ENCODE data around the gene PRMT1. TPM values are rescaled to one million over a fixed set of nuclear protein-coding genes. Genes with fewer than 3 reads are reported as not detected.
A peak's percentile ranks its signal among the peaks of the same experiment; 100 is the strongest.

PRMT1 gene
- total RNA-seq, 6 experiments from 2014 or later: 25.3 to 63.2 (median 39.9) TPM

DNA sequence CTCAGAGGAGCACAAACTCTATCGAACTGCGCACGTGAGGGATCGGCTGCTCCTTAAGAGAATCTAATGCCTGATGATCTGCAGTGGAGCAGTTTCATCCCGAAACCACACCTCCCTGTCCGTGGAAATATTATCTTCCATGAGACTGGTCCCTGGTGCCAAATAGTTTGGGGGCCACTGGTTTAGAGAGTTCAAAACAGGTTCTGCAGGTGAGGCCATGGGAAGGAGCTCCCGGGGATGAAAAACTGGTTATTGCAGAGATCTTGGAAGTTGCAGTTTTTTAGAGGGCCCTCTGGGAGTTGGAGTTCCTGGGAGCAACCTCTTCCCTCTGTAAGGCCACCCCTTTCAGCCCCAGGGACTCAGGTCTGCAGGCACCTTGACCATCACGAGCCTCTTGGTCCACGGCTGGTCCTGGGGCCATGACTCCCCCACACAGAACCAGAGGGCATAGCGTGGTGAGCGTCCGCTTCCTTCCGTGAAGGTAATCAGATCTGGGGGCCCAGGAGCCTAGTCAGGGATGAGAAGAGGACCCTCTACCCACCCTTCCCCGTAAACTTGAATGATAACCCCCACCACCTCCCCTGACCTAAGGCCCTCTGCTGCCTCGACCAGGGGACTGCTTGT lies 16.6 kb upstream of the PRMT1 start:
- ATAC-seq (no peak), DNase-seq (no peak)
- WGBS (ENCODE audit: insufficient coverage, low coverage, low lambda C conversion rate, missing lambda C conversion rate): 90% methylated on average over 2 of the region's 15 CpGs
- H3K4me3 ChIP-seq: no peak overlapping the region
- no peaks in the 10 kb centered on the region for H3K9me3 ChIP-seq
- no peak overlapping the region for H3K27ac ChIP-seq
- intact Hi-C loops (cut with DNase I): loop anchor here in 1 of 2 donors (10.0 kb wide), 1 partner anchor 66 kb away; the partner anchor contains the start of gene PRR12
- peaks cover 0 to 10% (median 3%) of the 10 kb centered on the region in 4 donors for H3K4me1 ChIP-seq
- no peaks in the 10 kb centered on the region for H3K27me3 ChIP-seq
- no peak for TF ChIP-seq POLR2A (IDR thresholded peaks at IDR 0.05)
- TF ChIP-seq, protein P1, sequence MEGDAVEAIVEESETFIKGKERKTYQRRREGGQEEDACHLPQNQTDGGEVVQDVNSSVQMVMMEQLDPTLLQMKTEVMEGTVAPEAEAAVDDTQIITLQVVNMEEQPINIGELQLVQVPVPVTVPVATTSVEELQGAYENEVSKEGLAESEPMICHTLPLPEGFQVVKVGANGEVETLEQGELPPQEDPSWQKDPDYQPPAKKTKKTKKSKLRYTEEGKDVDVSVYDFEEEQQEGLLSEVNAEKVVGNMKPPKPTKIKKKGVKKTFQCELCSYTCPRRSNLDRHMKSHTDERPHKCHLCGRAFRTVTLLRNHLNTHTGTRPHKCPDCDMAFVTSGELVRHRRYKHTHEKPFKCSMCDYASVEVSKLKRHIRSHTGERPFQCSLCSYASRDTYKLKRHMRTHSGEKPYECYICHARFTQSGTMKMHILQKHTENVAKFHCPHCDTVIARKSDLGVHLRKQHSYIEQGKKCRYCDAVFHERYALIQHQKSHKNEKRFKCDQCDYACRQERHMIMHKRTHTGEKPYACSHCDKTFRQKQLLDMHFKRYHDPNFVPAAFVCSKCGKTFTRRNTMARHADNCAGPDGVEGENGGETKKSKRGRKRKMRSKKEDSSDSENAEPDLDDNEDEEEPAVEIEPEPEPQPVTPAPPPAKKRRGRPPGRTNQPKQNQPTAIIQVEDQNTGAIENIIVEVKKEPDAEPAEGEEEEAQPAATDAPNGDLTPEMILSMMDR (IDR thresholded peaks at IDR 0.05): no peak
- H3K36me3 ChIP-seq: peaks cover 0 to 54% (median 11%) of the 10 kb centered on the region in 4 donors

DNA sequence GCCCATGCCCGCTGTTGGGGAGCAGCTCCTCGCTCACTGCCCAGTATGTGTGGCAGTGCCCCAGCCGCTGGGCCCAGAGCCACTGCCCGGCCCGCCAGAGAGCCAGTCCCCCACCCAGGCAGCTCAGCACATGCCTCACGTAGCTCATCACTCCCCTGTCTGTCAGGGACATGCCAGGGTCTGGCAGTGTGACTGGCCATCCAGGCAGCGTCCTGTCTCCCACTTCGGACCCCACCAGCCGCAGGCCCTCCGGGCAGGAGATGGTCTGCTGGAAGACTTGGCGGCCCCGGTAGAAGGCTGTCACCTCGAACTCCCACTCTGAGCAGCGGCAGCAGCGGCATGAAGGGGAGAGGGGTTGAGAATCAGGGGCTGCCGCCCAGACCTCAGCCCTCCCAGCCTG lies 15.1 kb upstream of the PRMT1 start:
- ATAC-seq: no peak
- Histone ChIP-seq H3K27me3 (no peaks in the 10 kb centered on the region), H3K36me3 (peaks cover 0 to 41% (median 11%) of the 10 kb centered on the region in 4 donors), H3K27ac (no peak overlapping the region), H3K9me3 (no peaks in the 10 kb centered on the region), H3K4me1 (peaks cover 0 to 14% (median 5%) of the 10 kb centered on the region in 4 donors), H3K4me3 (no peak overlapping the region)
- intact Hi-C loops (cut with DNase I): loop anchor here in 1 of 2 donors (10.0 kb wide), 1 partner anchor 67 kb away; the partner anchor contains the start of gene PRR12
- DNase-seq: no peak
- TF ChIP-seq, protein P1 (IDR thresholded peaks at IDR 0.05): no peak
- TF ChIP-seq POLR2A (IDR thresholded peaks at IDR 0.05): no peak
- 80% methylated on average over 1 of the region's 16 CpGs for WGBS (ENCODE audit: insufficient coverage, low coverage, low lambda C conversion rate, missing lambda C conversion rate)

DNA sequence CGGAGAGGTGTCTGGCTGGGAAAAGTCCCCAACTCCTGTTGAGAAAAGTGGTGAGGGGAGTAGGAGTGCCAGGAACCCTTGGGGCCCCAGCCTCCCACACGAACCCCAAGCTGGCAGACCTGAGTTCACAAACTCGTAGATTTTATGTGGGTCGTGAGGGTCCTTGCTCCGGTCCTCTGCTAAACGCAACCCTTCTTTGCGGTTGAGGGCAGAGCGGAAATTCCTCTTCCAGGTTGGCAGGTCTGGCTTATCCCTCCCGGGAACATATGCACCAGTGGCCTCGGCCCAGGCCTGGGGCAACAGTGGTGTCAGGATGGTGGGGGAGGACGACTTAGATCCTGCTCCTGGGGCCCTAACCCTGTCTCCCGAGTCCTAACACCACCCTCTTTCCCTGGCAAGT lies 13.8 kb upstream of the PRMT1 start:
- TF ChIP-seq, protein P1 (IDR thresholded peaks at IDR 0.05): no peak
- TF ChIP-seq POLR2A (IDR thresholded peaks at IDR 0.05): no peak
- H3K4me3 ChIP-seq: no peak overlapping the region
- DNase-seq: no peak
- no peaks in the 10 kb centered on the region for H3K27me3 ChIP-seq
- H3K36me3 ChIP-seq: peaks cover 0 to 31% (median 7%) of the 10 kb centered on the region in 4 donors
- intact Hi-C loops (cut with DNase I): loop anchor here in 1 of 2 donors (10.0 kb wide), 1 partner anchor 68 kb away; the partner anchor contains the start of gene PRR12
- H3K9me3 ChIP-seq: no peaks in the 10 kb centered on the region
- 86% methylated on average over 5 of the region's 12 CpGs for WGBS (ENCODE audit: insufficient coverage, low coverage, low lambda C conversion rate, missing lambda C conversion rate)
- no peak overlapping the region for H3K27ac ChIP-seq
- no peak for ATAC-seq
- peaks cover 0 to 14% (median 5%) of the 10 kb centered on the region in 4 donors for H3K4me1 ChIP-seq

DNA sequence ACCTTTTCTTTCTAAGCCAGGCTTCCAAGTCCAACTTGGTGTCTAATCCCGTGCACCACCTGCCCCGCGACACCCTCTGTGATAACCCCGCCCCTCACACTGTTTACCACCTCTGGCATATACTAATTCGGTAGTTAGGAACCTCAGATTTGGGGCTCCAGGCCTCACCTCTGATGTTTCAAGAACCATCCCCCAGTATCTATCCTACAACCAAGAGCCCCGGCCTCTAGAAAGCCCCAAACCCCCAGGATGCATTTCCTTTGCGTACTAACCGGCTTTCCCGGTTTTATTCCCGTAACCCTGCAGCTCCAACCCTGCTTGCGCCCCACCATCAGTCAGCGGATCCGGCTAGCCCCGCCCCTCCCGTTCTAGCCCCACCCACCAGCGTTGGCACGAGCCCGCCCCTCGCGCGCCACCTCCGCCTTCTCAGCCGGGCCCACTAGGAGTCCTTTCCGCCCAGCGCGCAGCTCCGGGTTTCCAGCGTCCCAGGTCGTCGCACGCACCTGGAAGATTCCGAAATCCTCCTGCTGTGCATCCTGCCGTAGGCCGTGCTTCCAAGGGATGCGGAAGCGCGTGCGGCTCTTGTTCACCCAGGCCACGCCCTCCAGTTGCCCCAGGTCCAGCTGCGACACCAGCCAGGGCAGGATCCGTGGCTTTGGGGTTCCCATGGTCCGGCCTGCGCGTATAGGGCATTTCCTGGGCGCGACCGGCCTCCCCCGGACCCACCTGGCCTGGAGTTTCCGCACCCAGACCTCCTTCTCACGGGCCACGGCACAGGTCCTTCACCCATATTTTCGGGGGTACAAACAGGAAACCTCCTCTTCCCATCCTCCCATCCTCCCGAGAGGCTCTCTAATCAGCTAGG lies 12.7 kb upstream of the PRMT1 start:
- no peaks in the 10 kb centered on the region for H3K27me3 ChIP-seq
- under 1% methylated on average over 51 of the region's 53 CpGs for WGBS (ENCODE audit: insufficient coverage, low coverage, low lambda C conversion rate, missing lambda C conversion rate)
- peak; percentile 94 to 95 (median 95) for DNase-seq
- H3K4me1 ChIP-seq: peaks cover 0 to 14% (median 5%) of the 10 kb centered on the region in 4 donors
- H3K9me3 ChIP-seq: no peaks in the 10 kb centered on the region
- H3K36me3 ChIP-seq: peaks cover 0 to 24% (median 7%) of the 10 kb centered on the region in 4 donors
- peak; percentile 61 for TF ChIP-seq POLR2A (IDR thresholded peaks at IDR 0.05)
- TF ChIP-seq, protein P1 (IDR thresholded peaks at IDR 0.05): peak in 2 of 4 donors; percentile 25 to 27
- H3K27ac ChIP-seq: peak overlapping the region; percentile 54 to 82 (median 67)
- ATAC-seq: peak; percentile 80 to 87 (median 86)
- intact Hi-C loops (cut with DNase I): loop anchor here in 1 of 2 donors (10.0 kb wide), 1 partner anchor 70 kb away; the partner anchor contains the start of gene PRR12
- peak overlapping the region; percentile 59 to 79 (median 68) for H3K4me3 ChIP-seq

All from right lobe of liver (tissue), 6 donors.